Activated gamma-delta T cell (primary cell): ENCODE measurements around the gene CAMK4.

Source experiments
- DNase-seq: peaks from one replicate; lab custom pipeline; 2025; lab: John Stamatoyannopoulos, UW

The CAMK4 gene

GRCh38 chr5:111229221-111229835, 5.1 kb downstream of the CAMK4 start:
- no peak for DNase-seq

GRCh38 chr5:111229871-111230810, 6.0 kb downstream of the CAMK4 start:
- DNase-seq, result no peak

GRCh38 chr5:111231119-111231518, 6.9 kb downstream of the CAMK4 start:
- DNase-seq, result no peak

- DNase-seq, result no peak
These were observed 8.3 kb downstream of the CAMK4 start for GRCh38 chr5:111232311-111233051.

GRCh38 chr5:111233052-111233374, 8.8 kb downstream of the CAMK4 start:
- no peak for DNase-seq

GRCh38 chr5:111234125-111234524, 9.9 kb downstream of the CAMK4 start:
- DNase-seq, result no peak

GRCh38 chr5:111235635-111236034, 11.5 kb downstream of the CAMK4 start:
- no peak for DNase-seq

- DNase-seq, result no peak
These were observed 12.2 kb downstream of the CAMK4 start for GRCh38 chr5:111236348-111236747.

GRCh38 chr5:111236995-111237394, 12.8 kb downstream of the CAMK4 start:
- no peak for DNase-seq

GRCh38 chr5:111237470-111237869, 13.3 kb downstream of the CAMK4 start:
- no peak for DNase-seq

- no peak for DNase-seq
These were observed 14.4 kb downstream of the CAMK4 start for GRCh38 chr5:111238431-111239225.

- no peak for DNase-seq
These were observed 17.5 kb downstream of the CAMK4 start for GRCh38 chr5:111241696-111242095.

GRCh38 chr5:111242606-111243005, 18.4 kb downstream of the CAMK4 start:
- DNase-seq, result no peak

GRCh38 chr5:111243318-111243717, 19.1 kb downstream of the CAMK4 start:
- DNase-seq, result no peak

GRCh38 chr5:111245654-111246053, 21.5 kb downstream of the CAMK4 start:
- no peak for DNase-seq

- DNase-seq, result no peak
These were observed 22.3 kb downstream of the CAMK4 start for GRCh38 chr5:111246459-111246858.

- DNase-seq, result no peak
These were observed 24.4 kb downstream of the CAMK4 start for GRCh38 chr5:111248571-111248970.

- no peak for DNase-seq
These were observed 27.7 kb downstream of the CAMK4 start for GRCh38 chr5:111251921-111252320.

- DNase-seq, result no peak
These were observed 28.8 kb downstream of the CAMK4 start for GRCh38 chr5:111252799-111253545.

- no peak for DNase-seq
These were observed 30.4 kb downstream of the CAMK4 start for GRCh38 chr5:111254613-111255012.

GRCh38 chr5:111255169-111255568, 31.0 kb downstream of the CAMK4 start:
- no peak for DNase-seq
